ENCODE results near the gene CDRT4. TPM values are rescaled to one million over a fixed set of nuclear protein-coding genes. Genes with fewer than 3 reads are reported as not detected.

CDRT4 gene
- polyA plus RNA-seq, 1 of the 3 experiments (the other 2 are of a cell fraction): 4.6 TPM

- H3K4me2 ChIP-seq: peak overlapping the region; percentile 73
These were observed 9.7 kb downstream of the CDRT4 start for GRCh38 chr17:15457723-15458094.

More at GRCh38 chr17:15457723-15458094, 9.7 kb downstream of the CDRT4 start:
- no peaks in the 10 kb centered on the region for H3K79me2 ChIP-seq (ENCODE audit: insufficient read depth)
- no peaks in the 10 kb centered on the region for H3K27me3 ChIP-seq (ENCODE audit: insufficient read depth)
- H3K9ac ChIP-seq: peak overlapping the region; percentile 17; the same call in 1 of the 2 replicates
- peak overlapping the region; percentile 59 to 77; a peak in 3 of 4 replicates for H3K27ac ChIP-seq (ENCODE audit: low read depth in 2 of 2, low read length in 1 of 2)
- TF ChIP-seq GABPA (IDR thresholded peaks at IDR 0.05; ENCODE audit: low read depth) (no peak), RAD21 (IDR thresholded peaks at IDR 0.05; ENCODE audit: low read length) (no peak), MXI1 (IDR thresholded peaks at IDR 0.05; ENCODE audit: low read depth, low read length) (no peak), MEF2A (IDR thresholded peaks at IDR 0.05; ENCODE audit: borderline replicate concordance, low read depth) (no peak), CTCF (IDR thresholded peaks at IDR 0.05) (no peak), REST (IDR thresholded peaks at IDR 0.05; ENCODE audit: low read depth, low read length) (no peak), PBX3 (IDR thresholded peaks at IDR 0.05) (no peak), USF2 (IDR thresholded peaks at IDR 0.05; ENCODE audit: borderline replicate concordance, low read depth, low read length) (no peak), CHD2 (IDR thresholded peaks at IDR 0.05; ENCODE audit: low read length, partially characterized antibody) (no peak), GATA2 (CRISPR knock-in tag; IDR thresholded peaks at IDR 0.05) (no peak), TCF12 (IDR thresholded peaks at IDR 0.05) (no peak), FOSL2 (IDR thresholded peaks at IDR 0.05; ENCODE audit: borderline replicate concordance, low read depth) (no peak), SMC3 (IDR thresholded peaks at IDR 0.05; ENCODE audit: low read depth, low read length) (no peak), NFIC (IDR thresholded peaks at IDR 0.05; ENCODE audit: borderline replicate concordance) (no peak), RCOR1 (IDR thresholded peaks at IDR 0.05; ENCODE audit: low read length) (no peak), FOXM1 (IDR thresholded peaks at IDR 0.05; ENCODE audit: low read depth) (no peak)
- H3K4me3 ChIP-seq (ENCODE audit: low read depth in 2 of 2, low read length in 1 of 2): no peak overlapping the region
- 0 out of 2 replicates have a peak, but pooled peaks cover 3% of the 10 kb centered on the region for H3K9me3 ChIP-seq
- H3K36me3 ChIP-seq (replicated peaks in 1 of 2; ENCODE audit: control insufficient read depth in 1 of 2, insufficient read depth in 2 of 2, low read length in 1 of 2): no peaks in the 10 kb centered on the region
- CTCF ChIA-PET: interaction anchor here (0.8 to 1.5 kb wide), 5 partner anchors 12 to 224 kb away, joined by 3 to 4 read pairs (median 3); no protein-coding TSS in a partner anchor
- 87% methylated on average over 4 of the region's 7 CpGs for WGBS (ENCODE audit: low lambda C conversion rate)
- peaks cover 22 to 23% of the 10 kb centered on the region in 2 experiments; a peak in 3 of 4 replicates for H3K4me1 ChIP-seq (ENCODE audit: control insufficient read depth in 1 of 2, insufficient read depth in 2 of 2, low read depth in 1 of 2, low read length in 1 of 2)
- no peak for DNase-seq
- H3F3A ChIP-seq (replicated peaks; ENCODE audit: insufficient read depth): peaks cover 10% of the 10 kb centered on the region
- H4K20me1 ChIP-seq (ENCODE audit: insufficient read depth): no peaks in the 10 kb centered on the region
- peak overlapping the region; percentile 71; the same call in 1 of the 2 replicates for H2AFZ ChIP-seq (ENCODE audit: low read depth)
- POLR2A ChIA-PET: interaction anchor here (0.7 kb wide), 1 partner anchor 44 kb away, joined by 3 read pairs; no protein-coding TSS in a partner anchor
- no peaks in the 10 kb centered on the region for H3K9me2 ChIP-seq

Measured in SK-N-SH (cell line).